ENCODE results near the gene TTI1. TPM values are rescaled to one million over a fixed set of nuclear protein-coding genes. Genes with fewer than 3 reads are reported as not detected.

The TTI1 gene
- total and polyA plus RNA-seq, 2 of the 13 experiments (the other 11 are each of a cell fraction or from before 2014, with no cell fraction given) = 22.9 to 39.8 TPM

- TF ChIP-seq ZBED4 (CRISPR knock-in tag; IDR thresholded peaks at IDR 0.05; ENCODE audit: borderline replicate concordance) (no peak), MBD4 (IDR thresholded peaks at IDR 0.05; ENCODE audit: borderline replicate concordance, low read length) (no peak), ZBTB38 (CRISPR knock-in tag; IDR thresholded peaks at IDR 0.05) (no peak), ZBTB8A (CRISPR knock-in tag; IDR thresholded peaks at IDR 0.05; ENCODE audit: borderline replicate concordance, low read depth) (no peak), ZNF639 (CRISPR knock-in tag; conservative IDR thresholded peaks at IDR 0.05) (no peak), SNRNP70 (IDR thresholded peaks at IDR 0.05; ENCODE audit: low read depth, low read length) (no peak), GMEB1 (CRISPR knock-in tag; IDR thresholded peaks at IDR 0.05; ENCODE audit: borderline replicate concordance) (no peak), ZNF781 (CRISPR knock-in tag; IDR thresholded peaks at IDR 0.05; ENCODE audit: borderline replicate concordance, not compliant biosample characterization) (no peak)
Measured at GRCh38 chr20:37955511-37955910, 77.7 kb downstream of the TTI1 start (continued).

All from HepG2 (cell line).